ENCODE measurements around the gene THPO.

DNA sequence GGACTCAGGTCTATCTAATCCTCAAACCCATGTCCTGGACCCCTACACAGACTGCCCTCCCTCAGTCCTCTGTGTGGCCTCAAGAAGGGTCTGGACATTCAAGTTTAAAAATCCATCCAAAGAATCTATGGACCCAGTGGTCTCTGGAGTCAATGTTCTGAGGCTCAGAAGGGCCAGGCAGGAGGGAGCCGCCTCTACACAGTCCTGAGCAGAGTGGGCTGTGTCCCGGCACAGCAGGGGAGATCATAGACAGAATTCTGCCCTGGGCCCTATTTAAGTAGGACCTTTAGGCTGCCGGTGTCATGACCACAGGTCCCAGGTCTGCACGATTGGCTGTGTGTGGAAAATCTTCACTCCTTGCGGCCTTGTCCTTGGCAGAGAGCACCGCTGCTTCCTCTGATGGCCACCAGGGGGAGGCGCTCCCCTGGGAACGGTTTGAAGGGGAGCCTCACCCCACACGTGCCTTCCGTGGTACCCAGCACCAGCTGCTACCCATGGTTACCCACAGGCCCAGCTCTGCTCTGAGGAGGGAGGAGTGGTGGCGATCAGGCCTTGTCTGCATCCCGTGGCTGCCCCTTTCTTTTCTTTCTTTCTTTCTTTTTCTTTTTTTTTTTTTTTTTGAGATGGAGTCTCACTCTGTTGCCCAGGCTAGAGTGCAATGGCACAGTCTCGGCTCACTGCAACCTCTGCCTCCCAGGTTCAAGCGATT, 39.8 kb upstream of the THPO start:
- TF ChIP-seq, protein P1, sequence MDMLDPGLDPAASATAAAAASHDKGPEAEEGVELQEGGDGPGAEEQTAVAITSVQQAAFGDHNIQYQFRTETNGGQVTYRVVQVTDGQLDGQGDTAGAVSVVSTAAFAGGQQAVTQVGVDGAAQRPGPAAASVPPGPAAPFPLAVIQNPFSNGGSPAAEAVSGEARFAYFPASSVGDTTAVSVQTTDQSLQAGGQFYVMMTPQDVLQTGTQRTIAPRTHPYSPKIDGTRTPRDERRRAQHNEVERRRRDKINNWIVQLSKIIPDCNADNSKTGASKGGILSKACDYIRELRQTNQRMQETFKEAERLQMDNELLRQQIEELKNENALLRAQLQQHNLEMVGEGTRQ (CRISPR knock-in tag; IDR thresholded peaks at IDR 0.05) = peak; percentile 57
- TF ChIP-seq, protein P2, sequence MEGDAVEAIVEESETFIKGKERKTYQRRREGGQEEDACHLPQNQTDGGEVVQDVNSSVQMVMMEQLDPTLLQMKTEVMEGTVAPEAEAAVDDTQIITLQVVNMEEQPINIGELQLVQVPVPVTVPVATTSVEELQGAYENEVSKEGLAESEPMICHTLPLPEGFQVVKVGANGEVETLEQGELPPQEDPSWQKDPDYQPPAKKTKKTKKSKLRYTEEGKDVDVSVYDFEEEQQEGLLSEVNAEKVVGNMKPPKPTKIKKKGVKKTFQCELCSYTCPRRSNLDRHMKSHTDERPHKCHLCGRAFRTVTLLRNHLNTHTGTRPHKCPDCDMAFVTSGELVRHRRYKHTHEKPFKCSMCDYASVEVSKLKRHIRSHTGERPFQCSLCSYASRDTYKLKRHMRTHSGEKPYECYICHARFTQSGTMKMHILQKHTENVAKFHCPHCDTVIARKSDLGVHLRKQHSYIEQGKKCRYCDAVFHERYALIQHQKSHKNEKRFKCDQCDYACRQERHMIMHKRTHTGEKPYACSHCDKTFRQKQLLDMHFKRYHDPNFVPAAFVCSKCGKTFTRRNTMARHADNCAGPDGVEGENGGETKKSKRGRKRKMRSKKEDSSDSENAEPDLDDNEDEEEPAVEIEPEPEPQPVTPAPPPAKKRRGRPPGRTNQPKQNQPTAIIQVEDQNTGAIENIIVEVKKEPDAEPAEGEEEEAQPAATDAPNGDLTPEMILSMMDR (IDR thresholded peaks at IDR 0.05) = peak; percentile 84
- TF ChIP-seq, protein P3, sequence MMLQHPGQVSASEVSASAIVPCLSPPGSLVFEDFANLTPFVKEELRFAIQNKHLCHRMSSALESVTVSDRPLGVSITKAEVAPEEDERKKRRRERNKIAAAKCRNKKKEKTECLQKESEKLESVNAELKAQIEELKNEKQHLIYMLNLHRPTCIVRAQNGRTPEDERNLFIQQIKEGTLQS (CRISPR knock-in tag; conservative IDR thresholded peaks at IDR 0.05) = no peak
- TF ChIP-seq, protein P4, sequence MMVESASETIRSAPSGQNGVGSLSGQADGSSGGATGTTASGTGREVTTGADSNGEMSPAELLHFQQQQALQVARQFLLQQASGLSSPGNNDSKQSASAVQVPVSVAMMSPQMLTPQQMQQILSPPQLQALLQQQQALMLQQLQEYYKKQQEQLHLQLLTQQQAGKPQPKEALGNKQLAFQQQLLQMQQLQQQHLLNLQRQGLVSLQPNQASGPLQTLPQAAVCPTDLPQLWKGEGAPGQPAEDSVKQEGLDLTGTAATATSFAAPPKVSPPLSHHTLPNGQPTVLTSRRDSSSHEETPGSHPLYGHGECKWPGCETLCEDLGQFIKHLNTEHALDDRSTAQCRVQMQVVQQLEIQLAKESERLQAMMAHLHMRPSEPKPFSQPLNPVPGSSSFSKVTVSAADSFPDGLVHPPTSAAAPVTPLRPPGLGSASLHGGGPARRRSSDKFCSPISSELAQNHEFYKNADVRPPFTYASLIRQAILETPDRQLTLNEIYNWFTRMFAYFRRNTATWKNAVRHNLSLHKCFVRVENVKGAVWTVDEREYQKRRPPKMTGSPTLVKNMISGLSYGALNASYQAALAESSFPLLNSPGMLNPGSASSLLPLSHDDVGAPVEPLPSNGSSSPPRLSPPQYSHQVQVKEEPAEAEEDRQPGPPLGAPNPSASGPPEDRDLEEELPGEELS (CRISPR knock-in tag; IDR thresholded peaks at IDR 0.05) = no peak
- TF ChIP-seq CBFB (CRISPR knock-in tag; IDR thresholded peaks at IDR 0.05; ENCODE audit: low read depth) (no peak), AFF4 (CRISPR knock-in tag; IDR thresholded peaks at IDR 0.05; ENCODE audit: borderline replicate concordance) (no peak), E2F5 (CRISPR knock-in tag; IDR thresholded peaks at IDR 0.05) (no peak), TEAD4 (CRISPR knock-in tag; IDR thresholded peaks at IDR 0.05) (no peak), E2F4 (CRISPR knock-in tag; IDR thresholded peaks at IDR 0.05; ENCODE audit: borderline replicate concordance, low read depth) (no peak)
